ENCODE measurements around the gene NRP1. TPM values are rescaled to one million over a fixed set of nuclear protein-coding genes. Genes with fewer than 3 reads are reported as not detected.

Gene NRP1
- polyA plus RNA-seq, 1 experiment, result 218 TPM

DNA sequence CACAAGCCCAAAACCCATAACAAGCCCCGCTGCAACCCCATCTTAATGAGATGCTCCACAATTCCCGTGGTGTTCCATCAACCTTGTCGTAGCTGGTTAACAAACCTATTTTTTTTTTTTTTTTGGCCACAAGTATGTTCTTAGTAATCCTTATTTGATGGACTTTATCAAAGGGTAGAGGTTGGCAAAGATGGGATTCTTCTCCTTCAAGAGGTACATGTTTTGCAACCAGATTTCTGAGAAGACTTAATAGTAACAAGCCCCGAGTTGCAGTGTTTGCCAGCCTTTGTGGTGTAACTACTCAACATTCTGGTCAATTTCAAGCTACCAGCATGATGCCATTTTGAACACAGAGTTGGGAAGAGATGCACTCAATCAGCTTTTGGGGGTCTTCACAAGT is 181.7 kb downstream of the NRP1 start:
- TF ChIP-seq, protein P1, sequence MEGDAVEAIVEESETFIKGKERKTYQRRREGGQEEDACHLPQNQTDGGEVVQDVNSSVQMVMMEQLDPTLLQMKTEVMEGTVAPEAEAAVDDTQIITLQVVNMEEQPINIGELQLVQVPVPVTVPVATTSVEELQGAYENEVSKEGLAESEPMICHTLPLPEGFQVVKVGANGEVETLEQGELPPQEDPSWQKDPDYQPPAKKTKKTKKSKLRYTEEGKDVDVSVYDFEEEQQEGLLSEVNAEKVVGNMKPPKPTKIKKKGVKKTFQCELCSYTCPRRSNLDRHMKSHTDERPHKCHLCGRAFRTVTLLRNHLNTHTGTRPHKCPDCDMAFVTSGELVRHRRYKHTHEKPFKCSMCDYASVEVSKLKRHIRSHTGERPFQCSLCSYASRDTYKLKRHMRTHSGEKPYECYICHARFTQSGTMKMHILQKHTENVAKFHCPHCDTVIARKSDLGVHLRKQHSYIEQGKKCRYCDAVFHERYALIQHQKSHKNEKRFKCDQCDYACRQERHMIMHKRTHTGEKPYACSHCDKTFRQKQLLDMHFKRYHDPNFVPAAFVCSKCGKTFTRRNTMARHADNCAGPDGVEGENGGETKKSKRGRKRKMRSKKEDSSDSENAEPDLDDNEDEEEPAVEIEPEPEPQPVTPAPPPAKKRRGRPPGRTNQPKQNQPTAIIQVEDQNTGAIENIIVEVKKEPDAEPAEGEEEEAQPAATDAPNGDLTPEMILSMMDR (IDR thresholded peaks at IDR 0.05; ENCODE audit: low read depth, low read length), result no peak
- ChIA-PET CTCF (interaction anchor here (0.7 to 1.9 kb wide), 4 partner anchors 19 to 1807 kb away, joined by 3 to 13 read pairs (median 4); no protein-coding TSS in a partner anchor), POLR2A (no interaction called here)

DNA sequence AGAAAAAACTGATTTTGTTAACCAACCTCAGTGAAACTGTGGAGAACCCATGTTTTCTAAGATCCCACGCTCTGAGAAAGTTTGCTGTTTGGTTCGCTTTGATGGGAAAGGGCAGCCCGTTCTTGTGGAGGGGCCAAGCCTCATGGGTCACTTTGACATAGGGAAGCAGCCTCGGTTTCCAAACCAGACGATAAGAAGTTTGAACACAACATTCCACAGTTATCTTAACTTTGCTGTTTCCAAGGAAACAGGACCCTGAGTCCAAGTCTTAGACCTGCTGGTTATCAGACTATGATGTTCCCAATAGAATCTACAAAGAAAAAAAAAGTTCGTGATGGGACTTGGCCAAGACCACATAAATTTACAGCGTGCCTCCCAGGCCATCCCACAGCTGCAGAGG is 182.3 kb downstream of the NRP1 start:
- TF ChIP-seq, protein P1 (IDR thresholded peaks at IDR 0.05; ENCODE audit: low read depth, low read length), result no peak
- H3K9me3 ChIP-seq (ENCODE audit: control insufficient read depth, insufficient read depth, low read length), result peaks cover 3% of the 10 kb centered on the region; the same call in 1 of the 2 replicates
- no peak overlapping the region for H3K4me3 ChIP-seq (ENCODE audit: low read depth, low read length)
- H3K27me3 ChIP-seq (ENCODE audit: control insufficient read depth, insufficient read depth, low read length), result no peaks in the 10 kb centered on the region
- no peak overlapping the region for H3K27ac ChIP-seq (ENCODE audit: low read depth, low read length)
- DNase-seq (ENCODE audit: low read depth, low spot score), result no peak
- CTCF ChIA-PET, result interaction anchor here (0.7 kb wide), 2 partner anchors 19 to 1808 kb away, joined by 3 to 4 read pairs; no protein-coding TSS in a partner anchor
- POLR2A ChIA-PET, result no interaction called here

More for the DNA sequence above, 181.7 kb downstream of the NRP1 start:
- peaks cover 2% of the 10 kb centered on the region; the same call in 1 of the 2 replicates for H3K9me3 ChIP-seq (ENCODE audit: control insufficient read depth, insufficient read depth, low read length)
- DNase-seq (ENCODE audit: low read depth, low spot score), result no peak
- no peak overlapping the region for H3K4me3 ChIP-seq (ENCODE audit: low read depth, low read length)
- no peak overlapping the region for H3K27ac ChIP-seq (ENCODE audit: low read depth, low read length)
- H3K27me3 ChIP-seq (ENCODE audit: control insufficient read depth, insufficient read depth, low read length), result no peaks in the 10 kb centered on the region

DNA sequence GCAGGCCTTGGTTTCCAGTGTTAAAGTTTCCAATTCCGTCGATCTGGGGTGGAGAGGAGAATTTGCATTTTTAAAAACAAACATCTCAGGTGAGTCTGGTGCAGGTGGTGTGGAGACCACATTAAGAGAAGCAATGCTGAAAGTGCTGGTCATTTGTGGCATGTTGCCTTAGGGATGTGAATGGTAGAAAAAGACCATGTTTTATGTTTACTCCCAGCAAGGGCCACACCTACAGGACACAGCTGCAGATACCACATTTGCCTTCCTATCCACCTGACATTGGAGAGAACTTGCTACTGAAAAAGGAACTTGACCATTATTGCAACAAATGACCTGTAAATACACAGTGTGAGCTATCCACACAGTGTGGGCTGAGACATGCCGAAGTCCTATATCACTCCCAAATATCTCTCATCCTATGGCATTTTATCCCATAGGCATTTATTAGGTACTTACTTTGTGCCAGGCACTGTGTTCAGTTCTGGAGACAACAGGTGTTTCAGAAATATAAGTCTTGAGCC is 183.1 kb downstream of the NRP1 start:
- TF ChIP-seq, protein P1 (IDR thresholded peaks at IDR 0.05; ENCODE audit: low read depth, low read length), result no peak
- CTCF ChIA-PET, result no interaction called here

DNA sequence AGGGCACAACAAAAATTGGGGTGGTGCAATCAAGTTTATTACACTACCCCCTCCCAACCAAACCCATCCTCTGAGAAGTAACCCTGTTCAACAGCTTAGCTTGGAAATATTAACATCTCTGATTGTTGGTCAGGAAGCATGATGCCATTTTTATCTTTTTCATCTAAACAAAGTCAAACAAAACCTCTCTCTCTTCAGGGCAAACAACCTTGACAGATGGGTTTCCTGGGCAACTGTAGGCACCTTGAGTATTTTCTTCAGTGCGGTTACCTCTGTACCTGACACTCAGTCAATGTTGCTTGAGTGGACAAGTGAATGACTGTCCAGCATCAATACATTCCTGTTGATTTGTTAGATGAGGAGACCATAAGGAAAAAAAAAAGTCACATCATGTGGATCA is 183.6 kb downstream of the NRP1 start:
- no peaks in the 10 kb centered on the region for H3K27me3 ChIP-seq (ENCODE audit: control insufficient read depth, insufficient read depth, low read length)
- TF ChIP-seq, protein P1 (IDR thresholded peaks at IDR 0.05; ENCODE audit: low read depth, low read length), result no peak
- CTCF ChIA-PET, result no interaction called here
- POLR2A ChIA-PET, result no interaction called here
- no peak overlapping the region for H3K27ac ChIP-seq (ENCODE audit: low read depth, low read length)
- no peak for DNase-seq (ENCODE audit: low read depth, low spot score)
- H3K4me3 ChIP-seq (ENCODE audit: low read depth, low read length), result no peak overlapping the region
- peaks cover 3% of the 10 kb centered on the region; the same call in 1 of the 2 replicates for H3K9me3 ChIP-seq (ENCODE audit: control insufficient read depth, insufficient read depth, low read length)

More for the DNA sequence above, 183.1 kb downstream of the NRP1 start:
- H3K27ac ChIP-seq (ENCODE audit: low read depth, low read length), result no peak overlapping the region
- POLR2A ChIA-PET, result no interaction called here
- H3K27me3 ChIP-seq (ENCODE audit: control insufficient read depth, insufficient read depth, low read length), result no peaks in the 10 kb centered on the region
- H3K4me3 ChIP-seq (ENCODE audit: low read depth, low read length), result no peak overlapping the region
- no peak for DNase-seq (ENCODE audit: low read depth, low spot score)
- peaks cover 3% of the 10 kb centered on the region; the same call in 1 of the 2 replicates for H3K9me3 ChIP-seq (ENCODE audit: control insufficient read depth, insufficient read depth, low read length)

DNA sequence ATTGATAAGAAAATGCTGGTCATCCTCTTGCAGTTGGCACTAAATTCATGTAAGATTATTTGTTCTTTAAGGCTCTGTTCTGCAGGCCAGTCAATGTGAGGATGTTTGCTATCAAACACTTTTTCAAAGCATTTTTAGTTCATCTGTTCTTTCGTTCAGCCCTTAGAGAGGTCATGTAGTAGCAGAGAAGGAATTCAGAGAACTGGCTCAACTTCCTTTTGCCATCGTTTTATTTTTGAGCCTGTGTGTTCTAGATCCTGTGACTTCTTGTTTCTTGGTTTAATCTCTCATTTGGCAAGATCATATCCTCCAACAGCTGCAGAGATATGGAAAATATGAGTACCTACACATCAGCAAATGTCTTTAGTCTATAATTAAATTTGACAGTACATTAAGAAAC is 184.3 kb downstream of the NRP1 start:
- ChIA-PET CTCF (no interaction called here), POLR2A (no interaction called here)
- TF ChIP-seq, protein P1 (IDR thresholded peaks at IDR 0.05; ENCODE audit: low read depth, low read length), result no peak
- no peak for DNase-seq (ENCODE audit: low read depth, low spot score)
- H3K27ac ChIP-seq (ENCODE audit: low read depth, low read length), result no peak overlapping the region
- peaks cover 3% of the 10 kb centered on the region; the same call in 1 of the 2 replicates for H3K9me3 ChIP-seq (ENCODE audit: control insufficient read depth, insufficient read depth, low read length)
- no peaks in the 10 kb centered on the region for H3K27me3 ChIP-seq (ENCODE audit: control insufficient read depth, insufficient read depth, low read length)
- H3K4me3 ChIP-seq (ENCODE audit: low read depth, low read length), result no peak overlapping the region

Data from AG04450 (cell line).